Neutrophil (primary cell): ENCODE results near the gene TTC23.

Experiments used
- H3K27ac ChIP-seq: fragments of 200-600 bp; sonication (generic); 2 replicates; pipeline ENCODE4 v1.5.1; 2016; ENCODE audit warnings: mild to moderate bottlenecking, moderate library complexity
- H3K27me3 ChIP-seq: fragments of 200-600 bp; sonication (generic); 2 replicates; pipeline ENCODE4 v1.6.0; 2016; ENCODE audit warnings: mild to moderate bottlenecking
- H3K36me3 ChIP-seq: fragments of 200-600 bp; sonication (generic); 2 replicates; pipeline ENCODE4 v1.5.1; 2017
- H3K4me1 ChIP-seq, 2 experiments: fragments of 200-600 bp in 1 of 2; sonication (generic) in 1 of 2; 1 replicate in 1 of 2; 2 replicates in 1 of 2; pipeline versions ENCODE4 v1.5.1 to v1.6.1; 2013 to 2016; ENCODE audit warnings: low read depth in 1 of 2, low read length in 1 of 2, mild to moderate bottlenecking in 1 of 2, moderate library complexity in 1 of 2; ENCODE audit not compliant: control insufficient read depth in 1 of 2, insufficient read depth in 1 of 2
- H3K4me3 ChIP-seq, 2 experiments: fragments of 200-600 bp in 1 of 2; sonication (generic) in 1 of 2; 1 replicate in 1 of 2; 2 replicates in 1 of 2; pipeline ENCODE4 v1.5.1; 2013 to 2016; ENCODE audit warnings: low read depth in 1 of 2, low read length in 1 of 2, mild to moderate bottlenecking in 1 of 2, moderate library complexity in 1 of 2
- H3K9me3 ChIP-seq: fragments of 200-600 bp; sonication (generic); 2 replicates; pipeline ENCODE4 v1.5.1; 2016
- TF ChIP-seq, protein P1 (sequence below): fragments of 200-600 bp; sonication (generic); IDR thresholded peaks from 2 replicates; pipeline ENCODE4 v1.5.1; 2016; ENCODE audit warnings: antibody characterized with exemption

TTC23 gene

DNA sequence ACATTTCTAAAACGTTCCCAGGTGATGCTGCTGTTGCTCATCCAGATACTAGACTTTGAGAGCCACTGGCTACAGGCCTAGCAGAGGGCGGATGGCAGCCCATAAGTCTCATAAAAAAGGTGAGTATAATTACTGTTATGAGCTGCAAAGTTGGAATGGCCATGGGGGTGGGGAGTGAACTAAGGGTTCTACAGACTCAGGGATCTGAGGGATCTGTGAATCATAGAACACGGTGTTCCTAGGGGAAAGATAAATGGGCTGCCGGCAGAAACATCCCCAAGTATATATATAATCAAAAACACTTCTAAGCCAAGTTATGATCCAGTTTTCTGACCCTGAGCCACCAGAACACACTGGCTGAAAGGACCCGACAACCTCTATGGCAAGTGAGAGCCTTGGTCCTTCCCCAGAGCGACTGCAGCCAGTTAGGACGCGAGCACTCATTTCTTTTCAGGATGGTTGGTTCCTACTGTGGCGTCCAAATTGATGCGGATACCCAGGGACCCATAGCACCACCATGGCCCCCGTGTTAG lies 152.4 kb downstream of the TTC23 start:
- Histone ChIP-seq H3K27ac (no peak overlapping the region), H3K4me1 (peaks cover 0 to 15% of the 10 kb centered on the region in 2 experiments), H3K36me3 (no peaks in the 10 kb centered on the region), H3K4me3 (no peak overlapping the region), H3K27me3 (peaks cover 55% of the 10 kb centered on the region), H3K9me3 (no peaks in the 10 kb centered on the region)
- TF ChIP-seq, protein P1, sequence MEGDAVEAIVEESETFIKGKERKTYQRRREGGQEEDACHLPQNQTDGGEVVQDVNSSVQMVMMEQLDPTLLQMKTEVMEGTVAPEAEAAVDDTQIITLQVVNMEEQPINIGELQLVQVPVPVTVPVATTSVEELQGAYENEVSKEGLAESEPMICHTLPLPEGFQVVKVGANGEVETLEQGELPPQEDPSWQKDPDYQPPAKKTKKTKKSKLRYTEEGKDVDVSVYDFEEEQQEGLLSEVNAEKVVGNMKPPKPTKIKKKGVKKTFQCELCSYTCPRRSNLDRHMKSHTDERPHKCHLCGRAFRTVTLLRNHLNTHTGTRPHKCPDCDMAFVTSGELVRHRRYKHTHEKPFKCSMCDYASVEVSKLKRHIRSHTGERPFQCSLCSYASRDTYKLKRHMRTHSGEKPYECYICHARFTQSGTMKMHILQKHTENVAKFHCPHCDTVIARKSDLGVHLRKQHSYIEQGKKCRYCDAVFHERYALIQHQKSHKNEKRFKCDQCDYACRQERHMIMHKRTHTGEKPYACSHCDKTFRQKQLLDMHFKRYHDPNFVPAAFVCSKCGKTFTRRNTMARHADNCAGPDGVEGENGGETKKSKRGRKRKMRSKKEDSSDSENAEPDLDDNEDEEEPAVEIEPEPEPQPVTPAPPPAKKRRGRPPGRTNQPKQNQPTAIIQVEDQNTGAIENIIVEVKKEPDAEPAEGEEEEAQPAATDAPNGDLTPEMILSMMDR = no peak

DNA sequence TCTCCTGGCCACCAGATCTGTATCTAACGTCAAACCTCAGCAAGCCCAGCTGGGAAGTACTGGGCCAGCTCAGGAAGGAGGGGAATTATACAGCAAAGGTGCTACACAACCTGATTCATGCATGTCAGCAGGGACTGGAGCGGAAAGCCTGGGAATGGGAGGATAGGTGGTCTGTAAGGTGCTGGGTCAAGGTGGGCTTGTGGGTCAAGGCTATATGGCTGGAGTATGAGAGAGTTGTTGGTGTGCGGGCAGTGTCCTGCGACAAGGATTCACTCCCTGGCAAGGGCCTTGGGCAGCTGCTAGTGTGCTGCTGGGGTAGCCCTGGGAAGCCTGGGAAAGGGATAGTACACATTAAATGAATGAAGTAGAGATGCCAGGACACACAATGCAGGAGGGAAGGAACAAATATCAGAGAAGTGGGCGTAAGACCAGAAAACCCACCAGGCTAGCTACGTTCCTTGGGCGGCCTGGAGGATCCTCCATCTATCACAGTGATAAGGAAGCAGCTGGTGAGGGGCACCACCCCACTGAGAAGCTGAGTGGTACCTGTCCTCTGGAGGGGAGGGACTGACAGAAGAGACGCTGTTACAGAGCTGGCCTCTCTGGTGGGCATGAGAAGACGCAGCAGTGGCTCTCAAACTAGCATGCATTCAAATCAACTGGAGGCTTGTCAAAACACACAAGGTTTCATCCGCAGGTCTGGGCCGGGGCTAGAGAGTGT lies 153.0 kb downstream of the TTC23 start:
- TF ChIP-seq, protein P1 = no peak
- peaks cover 49% of the 10 kb centered on the region for H3K27me3 ChIP-seq
- peaks cover 0 to 10% of the 10 kb centered on the region in 2 experiments for H3K4me1 ChIP-seq
- no peak overlapping the region for H3K27ac ChIP-seq
- no peaks in the 10 kb centered on the region for H3K9me3 ChIP-seq
- H3K4me3 ChIP-seq = no peak overlapping the region
- H3K36me3 ChIP-seq = no peaks in the 10 kb centered on the region

DNA sequence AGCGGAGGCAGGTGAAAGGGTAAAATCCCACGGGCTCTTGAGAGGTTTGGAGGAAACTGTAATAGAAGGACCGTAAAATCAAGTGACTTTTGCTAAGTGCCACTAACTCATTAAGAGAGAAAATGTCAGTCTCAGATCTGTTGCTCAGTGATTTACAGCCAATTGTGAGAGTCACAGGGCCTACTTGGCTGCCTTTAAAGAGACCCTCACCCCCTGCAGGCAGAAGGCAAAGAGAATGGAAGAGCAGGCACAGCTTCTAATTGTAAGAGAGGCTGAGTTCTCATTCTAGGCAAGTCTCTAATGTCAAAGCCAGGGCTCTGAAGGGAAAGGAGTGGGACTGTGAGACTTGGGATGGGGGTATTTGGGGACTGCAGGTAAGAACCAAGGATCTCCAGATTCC lies 153.8 kb downstream of the TTC23 start:
- no peaks in the 10 kb centered on the region for H3K36me3 ChIP-seq
- H3K4me1 ChIP-seq = peaks cover 0 to 6% of the 10 kb centered on the region in 2 experiments
- no peak overlapping the region for H3K27ac ChIP-seq
- no peaks in the 10 kb centered on the region for H3K9me3 ChIP-seq
- peaks cover 42% of the 10 kb centered on the region for H3K27me3 ChIP-seq
- H3K4me3 ChIP-seq = no peak overlapping the region
- TF ChIP-seq, protein P1 = no peak

DNA sequence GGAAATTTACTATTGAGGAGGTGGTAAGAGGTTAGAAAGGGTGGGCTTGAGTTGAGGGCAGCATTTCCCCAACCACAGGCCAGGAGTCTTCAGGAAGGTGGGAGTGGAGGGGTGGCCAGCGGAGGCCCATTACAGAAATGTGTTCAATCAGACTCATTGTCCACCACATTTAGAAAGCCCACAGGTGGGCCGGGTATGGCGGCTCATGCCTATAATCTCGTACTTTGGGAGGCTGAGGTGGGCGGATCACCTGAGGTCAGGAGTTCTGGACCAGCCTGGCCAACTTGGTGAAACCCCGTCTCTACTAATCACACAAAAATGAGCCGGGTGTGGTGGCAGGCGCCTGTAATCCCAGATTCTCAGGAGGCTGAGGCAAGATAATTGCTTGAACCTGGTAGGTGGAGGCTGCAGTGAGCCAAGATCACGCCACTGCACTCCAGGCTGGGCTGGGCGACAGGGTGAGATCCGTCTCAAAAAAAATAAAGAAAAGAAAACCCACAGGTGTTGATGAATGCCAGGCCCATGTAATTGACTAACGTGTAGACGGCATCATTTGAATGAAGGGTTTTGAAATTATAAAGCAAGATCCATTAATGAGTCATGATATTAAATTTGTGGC lies 156.7 kb downstream of the TTC23 start:
- Histone ChIP-seq H3K36me3 (no peaks in the 10 kb centered on the region), H3K9me3 (no peaks in the 10 kb centered on the region), H3K4me3 (no peak overlapping the region), H3K4me1 (no peaks in the 10 kb centered on the region), H3K27ac (no peak overlapping the region), H3K27me3 (peaks cover 15% of the 10 kb centered on the region)
- TF ChIP-seq, protein P1 = no peak

DNA sequence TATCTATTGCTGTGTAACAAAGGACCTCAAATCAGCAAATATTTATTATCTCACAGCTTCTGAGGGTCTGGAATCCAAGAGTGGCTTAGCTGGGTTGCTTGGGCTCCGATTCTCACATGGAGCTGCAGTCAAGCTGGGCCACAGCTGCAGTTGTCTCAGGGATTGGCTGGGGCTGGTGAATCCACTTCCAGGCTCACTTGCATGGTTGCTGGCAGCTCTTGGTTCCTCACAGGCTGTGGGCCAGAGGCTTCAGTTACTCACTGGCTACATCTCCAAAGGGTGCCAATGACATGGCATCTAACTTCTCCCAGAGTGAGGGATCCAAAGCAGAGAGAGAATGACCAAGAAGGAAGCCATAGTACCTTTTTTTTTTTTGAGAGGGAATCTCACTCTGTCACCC lies 158.4 kb downstream of the TTC23 start:
- TF ChIP-seq, protein P1 = no peak

More for the DNA sequence above, 158.4 kb downstream of the TTC23 start:
- H3K4me3 ChIP-seq = no peak overlapping the region
- H3K27me3 ChIP-seq = peaks cover 8% of the 10 kb centered on the region
- no peaks in the 10 kb centered on the region for H3K4me1 ChIP-seq
- no peak overlapping the region for H3K27ac ChIP-seq
- H3K36me3 ChIP-seq = no peaks in the 10 kb centered on the region
- H3K9me3 ChIP-seq = no peaks in the 10 kb centered on the region
